ENCODE measurements around the gene LONP2. TPM values are rescaled to one million over a fixed set of nuclear protein-coding genes. Genes with fewer than 3 reads are reported as not detected.
A peak's percentile ranks its signal among the peaks of the same experiment; 100 is the strongest.

Gene LONP2
- polyA plus RNA-seq, 1 donor from 2014 or later: 38.6 TPM

DNA sequence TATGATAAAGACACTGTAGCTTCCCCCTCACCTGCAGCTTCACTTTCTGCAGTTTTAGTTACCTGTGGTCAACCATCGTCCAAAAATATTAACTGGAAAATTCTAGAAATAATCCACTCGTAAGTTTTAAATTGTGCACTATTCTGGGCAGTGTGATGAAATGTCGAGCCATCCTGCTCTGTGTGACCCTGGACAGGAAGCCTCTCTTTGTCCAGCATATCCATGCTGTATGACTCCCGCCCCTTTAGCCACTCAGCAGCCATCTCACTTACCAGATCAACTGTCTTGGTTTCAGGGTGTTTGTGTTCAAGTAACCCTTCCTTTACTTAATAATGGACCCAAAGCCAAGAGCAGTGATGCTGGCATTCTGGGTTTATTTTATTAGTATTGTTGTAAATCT is 85.0 kb downstream of the LONP2 start:
- Histone ChIP-seq H3K9me2 (ENCODE audit: insufficient read depth, low read length) (no peaks in the 10 kb centered on the region), H3K79me2 (replicated peaks; ENCODE audit: insufficient read depth, low read length) (no peaks in the 10 kb centered on the region), H3K4me2 (ENCODE audit: low read length) (no peak overlapping the region), H3K4me3 (ENCODE audit: low read length) (no peak overlapping the region), H3F3A (ENCODE audit: insufficient read depth, low read length, poor library complexity, severe bottlenecking) (no peaks in the 10 kb centered on the region), H4K20me1 (ENCODE audit: insufficient read depth) (no peaks in the 10 kb centered on the region), H3K27me3 (ENCODE audit: insufficient read depth, low read depth, low read length) (no peaks in the 10 kb centered on the region), H2AFZ (ENCODE audit: low read depth, low read length) (no peak overlapping the region), H3K9me3 (ENCODE audit: low read length) (no peaks in the 10 kb centered on the region), H3K9ac (ENCODE audit: low read length) (no peak overlapping the region), H3K27ac (ENCODE audit: low read length) (no peak overlapping the region), H3K36me3 (ENCODE audit: insufficient read depth, low read length) (no peaks in the 10 kb centered on the region)
- TF ChIP-seq, protein P1, sequence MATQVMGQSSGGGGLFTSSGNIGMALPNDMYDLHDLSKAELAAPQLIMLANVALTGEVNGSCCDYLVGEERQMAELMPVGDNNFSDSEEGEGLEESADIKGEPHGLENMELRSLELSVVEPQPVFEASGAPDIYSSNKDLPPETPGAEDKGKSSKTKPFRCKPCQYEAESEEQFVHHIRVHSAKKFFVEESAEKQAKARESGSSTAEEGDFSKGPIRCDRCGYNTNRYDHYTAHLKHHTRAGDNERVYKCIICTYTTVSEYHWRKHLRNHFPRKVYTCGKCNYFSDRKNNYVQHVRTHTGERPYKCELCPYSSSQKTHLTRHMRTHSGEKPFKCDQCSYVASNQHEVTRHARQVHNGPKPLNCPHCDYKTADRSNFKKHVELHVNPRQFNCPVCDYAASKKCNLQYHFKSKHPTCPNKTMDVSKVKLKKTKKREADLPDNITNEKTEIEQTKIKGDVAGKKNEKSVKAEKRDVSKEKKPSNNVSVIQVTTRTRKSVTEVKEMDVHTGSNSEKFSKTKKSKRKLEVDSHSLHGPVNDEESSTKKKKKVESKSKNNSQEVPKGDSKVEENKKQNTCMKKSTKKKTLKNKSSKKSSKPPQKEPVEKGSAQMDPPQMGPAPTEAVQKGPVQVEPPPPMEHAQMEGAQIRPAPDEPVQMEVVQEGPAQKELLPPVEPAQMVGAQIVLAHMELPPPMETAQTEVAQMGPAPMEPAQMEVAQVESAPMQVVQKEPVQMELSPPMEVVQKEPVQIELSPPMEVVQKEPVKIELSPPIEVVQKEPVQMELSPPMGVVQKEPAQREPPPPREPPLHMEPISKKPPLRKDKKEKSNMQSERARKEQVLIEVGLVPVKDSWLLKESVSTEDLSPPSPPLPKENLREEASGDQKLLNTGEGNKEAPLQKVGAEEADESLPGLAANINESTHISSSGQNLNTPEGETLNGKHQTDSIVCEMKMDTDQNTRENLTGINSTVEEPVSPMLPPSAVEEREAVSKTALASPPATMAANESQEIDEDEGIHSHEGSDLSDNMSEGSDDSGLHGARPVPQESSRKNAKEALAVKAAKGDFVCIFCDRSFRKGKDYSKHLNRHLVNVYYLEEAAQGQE (IDR thresholded peaks at IDR 0.05; ENCODE audit: borderline replicate concordance): no peak
- TF ChIP-seq, protein P2, sequence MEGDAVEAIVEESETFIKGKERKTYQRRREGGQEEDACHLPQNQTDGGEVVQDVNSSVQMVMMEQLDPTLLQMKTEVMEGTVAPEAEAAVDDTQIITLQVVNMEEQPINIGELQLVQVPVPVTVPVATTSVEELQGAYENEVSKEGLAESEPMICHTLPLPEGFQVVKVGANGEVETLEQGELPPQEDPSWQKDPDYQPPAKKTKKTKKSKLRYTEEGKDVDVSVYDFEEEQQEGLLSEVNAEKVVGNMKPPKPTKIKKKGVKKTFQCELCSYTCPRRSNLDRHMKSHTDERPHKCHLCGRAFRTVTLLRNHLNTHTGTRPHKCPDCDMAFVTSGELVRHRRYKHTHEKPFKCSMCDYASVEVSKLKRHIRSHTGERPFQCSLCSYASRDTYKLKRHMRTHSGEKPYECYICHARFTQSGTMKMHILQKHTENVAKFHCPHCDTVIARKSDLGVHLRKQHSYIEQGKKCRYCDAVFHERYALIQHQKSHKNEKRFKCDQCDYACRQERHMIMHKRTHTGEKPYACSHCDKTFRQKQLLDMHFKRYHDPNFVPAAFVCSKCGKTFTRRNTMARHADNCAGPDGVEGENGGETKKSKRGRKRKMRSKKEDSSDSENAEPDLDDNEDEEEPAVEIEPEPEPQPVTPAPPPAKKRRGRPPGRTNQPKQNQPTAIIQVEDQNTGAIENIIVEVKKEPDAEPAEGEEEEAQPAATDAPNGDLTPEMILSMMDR (IDR thresholded peaks at IDR 0.05; ENCODE audit: poor library complexity, severe bottlenecking): peak; percentile 1

DNA sequence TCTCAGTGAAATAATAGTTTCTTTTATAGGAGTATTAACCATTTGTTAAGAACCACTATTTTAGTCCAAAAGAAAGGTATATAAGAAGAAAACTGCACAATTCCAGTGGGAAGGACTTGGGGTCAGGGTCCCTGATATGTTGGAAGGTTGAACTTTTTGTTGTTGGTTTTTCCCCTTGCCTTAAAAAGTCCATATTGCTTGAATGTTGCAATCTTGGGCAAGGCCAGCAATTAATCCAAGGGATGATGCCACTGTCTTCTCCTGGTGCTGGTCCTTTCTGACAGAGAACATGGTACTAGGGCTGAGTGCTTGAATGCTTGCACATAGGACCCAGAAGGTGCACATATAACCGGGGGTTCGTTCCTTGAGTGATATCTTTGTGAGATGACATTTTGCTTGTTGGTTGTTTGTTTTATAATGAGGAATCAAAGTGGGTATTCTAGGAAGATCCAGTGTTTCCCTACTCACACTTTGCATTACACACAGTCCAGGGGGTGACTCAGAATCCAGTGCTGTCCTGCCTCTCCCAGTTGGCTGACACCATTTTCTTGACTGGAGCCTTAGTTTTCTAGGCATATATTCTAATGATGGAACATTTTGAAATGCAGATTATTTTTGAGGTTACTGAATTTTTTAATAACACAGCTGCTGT is 86.2 kb downstream of the LONP2 start:
- Histone ChIP-seq H3K36me3 (ENCODE audit: insufficient read depth, low read length) (no peaks in the 10 kb centered on the region), H2AFZ (ENCODE audit: low read depth, low read length) (no peak overlapping the region), H3K9me2 (ENCODE audit: insufficient read depth, low read length) (no peaks in the 10 kb centered on the region), H3K79me2 (replicated peaks; ENCODE audit: insufficient read depth, low read length) (no peaks in the 10 kb centered on the region), H3K9me3 (ENCODE audit: low read length) (no peaks in the 10 kb centered on the region), H3K4me3 (ENCODE audit: low read length) (no peak overlapping the region), H3F3A (ENCODE audit: insufficient read depth, low read length, poor library complexity, severe bottlenecking) (no peaks in the 10 kb centered on the region), H3K27ac (ENCODE audit: low read length) (no peak overlapping the region), H4K20me1 (ENCODE audit: insufficient read depth) (no peaks in the 10 kb centered on the region), H3K4me2 (ENCODE audit: low read length) (no peak overlapping the region), H3K27me3 (ENCODE audit: insufficient read depth, low read depth, low read length) (no peaks in the 10 kb centered on the region), H3K9ac (ENCODE audit: low read length) (no peak overlapping the region)
- TF ChIP-seq EP300 (conservative IDR thresholded peaks at IDR 0.05; ENCODE audit: poor library complexity, severe bottlenecking) (no peak), RAD21 (conservative IDR thresholded peaks at IDR 0.05) (no peak), SMC3 (conservative IDR thresholded peaks at IDR 0.05; ENCODE audit: poor library complexity) (no peak), POLR2AphosphoS5 (IDR thresholded peaks at IDR 0.05) (no peak), TAF1 (IDR thresholded peaks at IDR 0.05; ENCODE audit: low read depth) (no peak), MXI1 (conservative IDR thresholded peaks at IDR 0.05; ENCODE audit: poor library complexity, severe bottlenecking) (no peak), EZH2 (IDR thresholded peaks at IDR 0.05; ENCODE audit: borderline replicate concordance, insufficient read depth, low read length, poor library complexity, severe bottlenecking) (no peak)
- TF ChIP-seq, protein P2 (IDR thresholded peaks at IDR 0.05; ENCODE audit: poor library complexity, severe bottlenecking): no peak
- TF ChIP-seq, protein P1 (IDR thresholded peaks at IDR 0.05; ENCODE audit: borderline replicate concordance): no peak

All from neural cell (in vitro differentiated cells).